Stimulated activated naive CD8-positive, alpha-beta T cell treated with anti-CD3 and anti-CD28 coated beads, Interleukin-15, amount 100 ng/mL, for 72 hours (primary cell): ENCODE measurements around the gene COL4A6.

Experiments used
- ATAC-seq: fragments of 150-1000 bp; cut with Tn5 transposase; 2 replicates; pipeline ENCODE4 v1.10.0; 2021; ENCODE audit warnings: mild to moderate bottlenecking, moderate library complexity
- DNase-seq, 2 donors: peaks; one replicate each; pipeline ENCODE4 v3.0.0; 2021 to 2022
- H3K27ac Mint-ChIP-seq, 2 donors: one replicate each; pipeline ENCODE4 v1.8.0; 2022; ENCODE audit warnings: mild to moderate bottlenecking in 2 of 2, mixed read lengths in 2 of 2, moderate library complexity in 2 of 2
- H3K27me3 Mint-ChIP-seq: one replicate; pipeline ENCODE4 v1.8.0; 2022; ENCODE audit warnings: mixed read lengths
- H3K4me1 Mint-ChIP-seq: one replicate; pipeline ENCODE4 v1.8.0; 2022; ENCODE audit warnings: mild to moderate bottlenecking, mixed read lengths
- H3K4me3 Mint-ChIP-seq, 2 donors: one replicate each; pipeline ENCODE4 v1.8.0; 2022; ENCODE audit warnings: mild to moderate bottlenecking in 2 of 2, mixed read lengths in 2 of 2, moderate library complexity in 1 of 2
- H3K9me3 Mint-ChIP-seq, 2 donors: one replicate each; pipeline ENCODE4 v1.8.0; 2022; ENCODE audit warnings: mixed read lengths in 2 of 2

Gene COL4A6

GRCh38 chrX:108148524-108148923, 289.7 kb downstream of the COL4A6 start:
- Mint-ChIP-seq H3K27ac (no peak overlapping the region), H3K4me1 (peaks cover 19% of the 10 kb centered on the region), H3K27me3 (no peaks in the 10 kb centered on the region), H3K9me3 (no peaks in the 10 kb centered on the region), H3K4me3 (peak overlapping the region in 1 of 2 donors; percentile 55)
- ATAC-seq (peak; percentile 98), DNase-seq (peak; percentile 8 to 29)

- H3K27me3 Mint-ChIP-seq: no peaks in the 10 kb centered on the region
- no peak overlapping the region for H3K4me3 Mint-ChIP-seq
- H3K9me3 Mint-ChIP-seq: no peaks in the 10 kb centered on the region
- DNase-seq (no peak), ATAC-seq (peak; percentile 18)
- H3K27ac Mint-ChIP-seq: no peak overlapping the region
- no peaks in the 10 kb centered on the region for H3K4me1 Mint-ChIP-seq
These were observed 299.2 kb downstream of the COL4A6 start for GRCh38 chrX:108138814-108139702.

- ATAC-seq (no peak), DNase-seq (no peak)
- Mint-ChIP-seq H3K4me1 (no peaks in the 10 kb centered on the region), H3K9me3 (no peaks in the 10 kb centered on the region), H3K27me3 (no peaks in the 10 kb centered on the region), H3K4me3 (no peak overlapping the region), H3K27ac (no peak overlapping the region)
These were observed 303.5 kb downstream of the COL4A6 start for GRCh38 chrX:108134724-108135123.

- Mint-ChIP-seq H3K4me1 (no peaks in the 10 kb centered on the region), H3K9me3 (no peaks in the 10 kb centered on the region), H3K27me3 (no peaks in the 10 kb centered on the region), H3K27ac (no peak overlapping the region), H3K4me3 (no peak overlapping the region)
- no peak for DNase-seq
- no peak for ATAC-seq
These were observed 305.3 kb downstream of the COL4A6 start for GRCh38 chrX:108132876-108133275.

- Mint-ChIP-seq H3K4me3 (no peak overlapping the region), H3K4me1 (no peaks in the 10 kb centered on the region), H3K27ac (no peak overlapping the region), H3K27me3 (no peaks in the 10 kb centered on the region), H3K9me3 (no peaks in the 10 kb centered on the region)
- DNase-seq (no peak), ATAC-seq (no peak)
These were observed 306.2 kb downstream of the COL4A6 start for GRCh38 chrX:108132034-108132433.

GRCh38 chrX:108131471-108131870, 306.8 kb downstream of the COL4A6 start:
- H3K4me1 Mint-ChIP-seq: no peaks in the 10 kb centered on the region
- H3K4me3 Mint-ChIP-seq: no peak overlapping the region
- ATAC-seq (no peak), DNase-seq (no peak)
- H3K27ac Mint-ChIP-seq: no peak overlapping the region
- no peaks in the 10 kb centered on the region for H3K9me3 Mint-ChIP-seq
- H3K27me3 Mint-ChIP-seq: no peaks in the 10 kb centered on the region

GRCh38 chrX:108130889-108131288, 307.3 kb downstream of the COL4A6 start:
- Mint-ChIP-seq H3K27me3 (no peaks in the 10 kb centered on the region), H3K27ac (no peak overlapping the region), H3K9me3 (no peaks in the 10 kb centered on the region), H3K4me3 (no peak overlapping the region), H3K4me1 (no peaks in the 10 kb centered on the region)
- ATAC-seq: no peak
- DNase-seq: no peak

GRCh38 chrX:108127152-108127551, 311.1 kb downstream of the COL4A6 start:
- H3K27me3 Mint-ChIP-seq: no peaks in the 10 kb centered on the region
- no peaks in the 10 kb centered on the region for H3K9me3 Mint-ChIP-seq
- no peak overlapping the region for H3K27ac Mint-ChIP-seq
- no peak for DNase-seq
- no peak overlapping the region for H3K4me3 Mint-ChIP-seq
- H3K4me1 Mint-ChIP-seq: no peaks in the 10 kb centered on the region
- ATAC-seq: no peak

- Mint-ChIP-seq H3K4me1 (no peaks in the 10 kb centered on the region), H3K4me3 (no peak overlapping the region), H3K27ac (no peak overlapping the region), H3K9me3 (no peaks in the 10 kb centered on the region), H3K27me3 (no peaks in the 10 kb centered on the region)
- DNase-seq (no peak), ATAC-seq (no peak)
These were observed 311.6 kb downstream of the COL4A6 start for GRCh38 chrX:108126661-108127060.

- Mint-ChIP-seq H3K4me1 (no peaks in the 10 kb centered on the region), H3K4me3 (no peak overlapping the region)
These were observed 314.4 kb downstream of the COL4A6 start for GRCh38 chrX:108123591-108124366.

GRCh38 chrX:108122748-108123147, 315.5 kb downstream of the COL4A6 start:
- ATAC-seq (no peak), DNase-seq (no peak)
- Mint-ChIP-seq H3K9me3 (no peaks in the 10 kb centered on the region), H3K4me1 (no peaks in the 10 kb centered on the region), H3K4me3 (no peak overlapping the region), H3K27ac (no peak overlapping the region), H3K27me3 (no peaks in the 10 kb centered on the region)

More at GRCh38 chrX:108123591-108124366, 314.4 kb downstream of the COL4A6 start:
- H3K27ac Mint-ChIP-seq: peak overlapping the region in 1 of 2 donors; percentile 57
- H3K9me3 Mint-ChIP-seq: no peaks in the 10 kb centered on the region
- H3K27me3 Mint-ChIP-seq: no peaks in the 10 kb centered on the region
- DNase-seq (no peak), ATAC-seq (no peak)

GRCh38 chrX:108121291-108121690, 316.9 kb downstream of the COL4A6 start:
- no peak for ATAC-seq
- Mint-ChIP-seq H3K27ac (peak overlapping the region in 1 of 2 donors; percentile 27), H3K4me1 (no peaks in the 10 kb centered on the region), H3K27me3 (no peaks in the 10 kb centered on the region), H3K4me3 (no peak overlapping the region), H3K9me3 (no peaks in the 10 kb centered on the region)
- DNase-seq: no peak

- ATAC-seq (no peak), DNase-seq (no peak)
- H3K4me3 Mint-ChIP-seq: no peak overlapping the region
- no peak overlapping the region for H3K27ac Mint-ChIP-seq
- no peaks in the 10 kb centered on the region for H3K9me3 Mint-ChIP-seq
- H3K27me3 Mint-ChIP-seq: no peaks in the 10 kb centered on the region
- H3K4me1 Mint-ChIP-seq: no peaks in the 10 kb centered on the region
These were observed 320.2 kb downstream of the COL4A6 start for GRCh38 chrX:108117988-108118387.

- no peaks in the 10 kb centered on the region for H3K9me3 Mint-ChIP-seq
- no peaks in the 10 kb centered on the region for H3K4me1 Mint-ChIP-seq
- no peak for ATAC-seq
- DNase-seq: no peak
- H3K27me3 Mint-ChIP-seq: no peaks in the 10 kb centered on the region
- no peak overlapping the region for H3K27ac Mint-ChIP-seq
- H3K4me3 Mint-ChIP-seq: no peak overlapping the region
These were observed 323.7 kb downstream of the COL4A6 start for GRCh38 chrX:108114541-108114940.
